OCI-LY1 (cell line): ENCODE measurements around the gene LAMC1.

ENCODE experiments used
- H2AFZ ChIP-seq: fragments of 200-600 bp; sonication (generic), shearing (Covaris generic); 2 replicates; pipeline ENCODE4 v1.6.0; 2014; ENCODE audit warnings: antibody characterized with exemption, mild to moderate bottlenecking, low read length
- H3F3A ChIP-seq: fragments of 200-600 bp; sonication (generic), shearing (Covaris generic); 2 replicates; pipeline ENCODE4 v1.6.0; 2014; ENCODE audit warnings: mild to moderate bottlenecking, antibody characterized with exemption, low read length, moderate library complexity; ENCODE audit not compliant: insufficient read depth
- H3K27ac ChIP-seq: fragments of 200-600 bp; sonication (generic); 2 replicates; pipeline ENCODE4 v1.5.1; 2014; ENCODE audit warnings: low read length, mixed run types, mild to moderate bottlenecking, low read depth; ENCODE audit not compliant: poor library complexity, severe bottlenecking
- H3K27me3 ChIP-seq: fragments of 200-600 bp; sonication (generic); 2 replicates; pipeline ENCODE4 v1.6.0; 2014; ENCODE audit warnings: antibody characterized with exemption, mild to moderate bottlenecking, low read length, moderate library complexity; ENCODE audit not compliant: insufficient read depth
- H3K36me3 ChIP-seq: fragments of 200-600 bp; sonication (generic); 2 replicates; pipeline ENCODE4 v1.6.1; 2014; ENCODE audit warnings: mild to moderate bottlenecking, antibody characterized with exemption, low read length, moderate library complexity, mixed read lengths; ENCODE audit not compliant: insufficient read depth
- H3K4me1 ChIP-seq: fragments of 200-600 bp; sonication (generic); 2 replicates; pipeline ENCODE4 v1.5.1; 2014; ENCODE audit warnings: mild to moderate bottlenecking, low read length, moderate library complexity; ENCODE audit not compliant: insufficient read depth, severe bottlenecking
- H3K4me2 ChIP-seq: fragments of 200-600 bp; sonication (generic), shearing (Covaris generic); 2 replicates; pipeline ENCODE4 v1.6.1; 2014; ENCODE audit warnings: low read length
- H3K4me3 ChIP-seq: fragments of 200-600 bp; sonication (generic); 2 replicates; pipeline ENCODE4 v1.5.1; 2014; ENCODE audit warnings: low read length, low read depth, mild to moderate bottlenecking, mixed read lengths; ENCODE audit not compliant: poor library complexity, severe bottlenecking
- H3K79me2 ChIP-seq: fragments of 200-600 bp; shearing (Covaris generic); 2 replicates; pipeline ENCODE4 v1.6.1; 2016; ENCODE audit warnings: mixed run types, low read length, mixed read lengths; ENCODE audit not compliant: insufficient read depth
- H3K9ac ChIP-seq: fragments of 200-600 bp; sonication (generic), shearing (Covaris generic); 2 replicates; pipeline ENCODE4 v1.6.1; 2014; ENCODE audit warnings: mild to moderate bottlenecking, low read length, mixed read lengths
- H3K9me2 ChIP-seq: fragments of 200-600 bp; sonication (generic), shearing (Covaris generic); 2 replicates; pipeline ENCODE4 v1.6.1; 2014; ENCODE audit warnings: low read depth, mild to moderate bottlenecking, low read length, mixed read lengths
- H3K9me3 ChIP-seq: fragments of 200-600 bp; shearing (Covaris generic); 2 replicates; pipeline ENCODE4 v1.6.1; 2014; ENCODE audit warnings: low read length, mixed read lengths
- H4K20me1 ChIP-seq: fragments of 200-600 bp; sonication (generic), shearing (Covaris generic); 2 replicates; pipeline ENCODE4 v1.6.0; 2016; ENCODE audit warnings: mild to moderate bottlenecking, low read length; ENCODE audit not compliant: insufficient read depth
- EZH2 ChIP-seq: fragments of 200-600 bp; sonication (generic), shearing (Covaris generic); IDR thresholded peaks from 2 replicates; pipeline ENCODE4 v1.8.0; 2017; ENCODE audit warnings: borderline replicate concordance, mixed run types, mild to moderate bottlenecking, antibody characterized with exemption, low read length, moderate library complexity, mixed read lengths
- TF ChIP-seq, protein P1 (sequence below): fragments of 200-600 bp; sonication (generic), shearing (Covaris generic); IDR thresholded peaks from 2 replicates; pipeline ENCODE4 v1.5.1; 2017; ENCODE audit warnings: mild to moderate bottlenecking, antibody characterized with exemption, low read length, moderate library complexity, mixed read lengths

Gene LAMC1

DNA sequence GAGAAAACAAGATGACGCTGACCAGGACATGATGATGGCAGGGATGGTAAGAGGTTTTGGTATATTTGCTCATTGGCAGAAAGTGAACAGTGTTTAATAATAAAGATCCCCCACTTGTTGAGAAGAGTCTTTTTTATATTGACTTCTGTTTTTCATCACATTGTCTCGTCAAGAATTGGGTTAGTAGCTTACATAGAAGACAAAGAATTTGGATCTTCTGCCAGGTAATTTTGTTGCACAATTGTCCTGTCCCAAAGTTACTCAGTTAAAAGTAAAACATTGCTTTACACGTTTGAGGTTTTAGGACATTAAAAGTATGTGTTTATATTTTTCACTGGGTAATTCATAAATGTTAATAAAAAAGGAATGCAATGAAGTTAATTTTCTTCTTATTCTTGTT, 114.6 kb downstream of the LAMC1 start:
- Histone ChIP-seq H3K27me3 (no peaks in the 10 kb centered on the region), H3K4me1 (peaks cover 12% of the 10 kb centered on the region), H3K36me3 (peaks cover 86% of the 10 kb centered on the region), H3K27ac (no peak overlapping the region), H3K9ac (no peak overlapping the region), H3F3A (no peaks in the 10 kb centered on the region), H3K79me2 (no peaks in the 10 kb centered on the region), H2AFZ (no peak overlapping the region), H3K9me2 (no peaks in the 10 kb centered on the region), H3K9me3 (no peaks in the 10 kb centered on the region), H3K4me2 (no peak overlapping the region), H3K4me3 (no peak overlapping the region), H4K20me1 (no peaks in the 10 kb centered on the region)
- no peak for TF ChIP-seq EZH2

DNA sequence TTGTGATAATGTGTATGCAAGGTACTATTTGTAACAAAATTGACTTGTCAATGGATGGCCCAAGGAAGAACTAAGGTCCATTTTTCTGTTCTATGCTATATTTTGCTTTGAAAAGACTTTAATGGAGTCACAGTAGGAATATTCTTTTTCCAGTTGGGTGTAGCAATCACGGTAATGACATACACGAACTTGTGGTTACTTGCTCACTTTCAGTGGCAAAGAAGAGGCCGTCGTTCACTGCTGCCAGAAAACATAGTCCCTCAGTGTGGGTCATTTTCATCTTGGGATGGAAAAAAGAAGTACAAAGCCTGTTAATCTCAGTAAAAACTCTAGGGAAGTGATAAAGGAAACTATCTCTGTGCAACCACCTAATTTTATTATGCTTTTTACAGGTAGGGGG, 115.1 kb downstream of the LAMC1 start:
- Histone ChIP-seq H2AFZ (no peak overlapping the region), H4K20me1 (no peaks in the 10 kb centered on the region), H3K27ac (no peak overlapping the region), H3K9me2 (no peaks in the 10 kb centered on the region), H3K4me2 (no peak overlapping the region), H3K36me3 (peaks cover 86% of the 10 kb centered on the region), H3K27me3 (no peaks in the 10 kb centered on the region), H3F3A (no peaks in the 10 kb centered on the region), H3K9me3 (no peaks in the 10 kb centered on the region), H3K9ac (no peak overlapping the region), H3K79me2 (no peaks in the 10 kb centered on the region), H3K4me1 (peaks cover 12% of the 10 kb centered on the region), H3K4me3 (no peak overlapping the region)
- TF ChIP-seq EZH2 = no peak
- TF ChIP-seq, protein P1, sequence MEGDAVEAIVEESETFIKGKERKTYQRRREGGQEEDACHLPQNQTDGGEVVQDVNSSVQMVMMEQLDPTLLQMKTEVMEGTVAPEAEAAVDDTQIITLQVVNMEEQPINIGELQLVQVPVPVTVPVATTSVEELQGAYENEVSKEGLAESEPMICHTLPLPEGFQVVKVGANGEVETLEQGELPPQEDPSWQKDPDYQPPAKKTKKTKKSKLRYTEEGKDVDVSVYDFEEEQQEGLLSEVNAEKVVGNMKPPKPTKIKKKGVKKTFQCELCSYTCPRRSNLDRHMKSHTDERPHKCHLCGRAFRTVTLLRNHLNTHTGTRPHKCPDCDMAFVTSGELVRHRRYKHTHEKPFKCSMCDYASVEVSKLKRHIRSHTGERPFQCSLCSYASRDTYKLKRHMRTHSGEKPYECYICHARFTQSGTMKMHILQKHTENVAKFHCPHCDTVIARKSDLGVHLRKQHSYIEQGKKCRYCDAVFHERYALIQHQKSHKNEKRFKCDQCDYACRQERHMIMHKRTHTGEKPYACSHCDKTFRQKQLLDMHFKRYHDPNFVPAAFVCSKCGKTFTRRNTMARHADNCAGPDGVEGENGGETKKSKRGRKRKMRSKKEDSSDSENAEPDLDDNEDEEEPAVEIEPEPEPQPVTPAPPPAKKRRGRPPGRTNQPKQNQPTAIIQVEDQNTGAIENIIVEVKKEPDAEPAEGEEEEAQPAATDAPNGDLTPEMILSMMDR = no peak

DNA sequence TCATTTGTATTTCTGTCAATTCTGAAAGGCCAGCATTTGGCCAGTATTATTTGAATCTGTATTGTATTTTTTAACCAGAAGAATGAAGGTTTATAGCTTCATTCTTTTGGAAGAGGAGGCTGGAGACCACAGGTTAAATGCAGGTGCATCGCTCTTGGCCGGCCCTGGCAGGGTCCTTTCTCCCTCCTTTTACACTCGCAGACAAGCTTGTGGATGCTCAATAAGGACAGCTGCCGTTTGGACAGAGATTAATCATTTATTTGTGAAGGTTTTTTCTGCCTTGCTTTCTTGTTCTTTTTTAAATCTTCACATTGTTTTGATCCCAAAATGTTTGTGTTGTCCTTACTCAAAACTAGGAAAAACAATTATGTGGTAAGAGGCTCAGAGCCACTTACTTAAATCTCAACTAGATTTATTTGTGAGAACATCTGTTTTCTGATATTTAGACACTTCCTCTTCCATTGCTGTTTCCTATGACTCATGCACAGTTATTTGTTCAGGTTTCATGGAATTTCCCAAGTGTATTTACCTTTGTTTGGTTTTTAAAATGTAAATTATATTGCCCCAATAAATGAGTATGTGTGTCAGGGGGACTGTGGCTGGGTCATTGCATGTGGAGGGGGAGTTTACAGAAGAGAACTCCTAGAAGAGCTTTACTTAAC, 116.2 kb downstream of the LAMC1 start:
- Histone ChIP-seq H3K9me3 (no peaks in the 10 kb centered on the region), H3K4me3 (no peak overlapping the region), H3K36me3 (peaks cover 85% of the 10 kb centered on the region), H2AFZ (no peak overlapping the region), H3K9me2 (no peaks in the 10 kb centered on the region), H4K20me1 (no peaks in the 10 kb centered on the region), H3K4me2 (no peak overlapping the region), H3K27me3 (no peaks in the 10 kb centered on the region), H3K4me1 (peaks cover 12% of the 10 kb centered on the region), H3K9ac (no peak overlapping the region), H3F3A (no peaks in the 10 kb centered on the region), H3K79me2 (no peaks in the 10 kb centered on the region), H3K27ac (no peak overlapping the region)
- TF ChIP-seq, protein P1 = no peak
- no peak for TF ChIP-seq EZH2

DNA sequence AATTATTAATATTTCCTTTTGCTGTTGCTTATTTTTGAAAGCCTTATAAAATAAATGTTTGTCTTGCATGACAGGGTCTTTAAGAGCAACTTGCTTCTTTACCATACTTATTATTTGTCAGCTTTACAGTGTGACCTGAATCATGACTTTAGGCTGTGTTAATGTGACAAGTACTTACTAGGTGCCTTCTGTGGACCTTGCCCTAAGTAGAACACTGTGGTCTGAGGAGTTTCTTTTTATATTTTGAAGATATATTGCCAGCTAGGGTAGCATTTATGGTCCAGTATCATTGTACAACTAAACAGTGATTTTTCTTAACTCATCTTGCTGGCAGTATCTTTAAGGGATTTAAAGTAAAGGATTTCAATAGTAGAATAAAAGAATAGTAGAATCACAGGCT, 117.4 kb downstream of the LAMC1 start:
- Histone ChIP-seq H4K20me1 (no peaks in the 10 kb centered on the region), H3K27me3 (no peaks in the 10 kb centered on the region), H3K79me2 (no peaks in the 10 kb centered on the region), H3K4me2 (no peak overlapping the region), H3K9ac (no peak overlapping the region), H3K27ac (no peak overlapping the region), H3K9me3 (no peaks in the 10 kb centered on the region), H3K4me1 (peaks cover 12% of the 10 kb centered on the region), H3K9me2 (no peaks in the 10 kb centered on the region), H2AFZ (no peak overlapping the region), H3K4me3 (no peak overlapping the region), H3K36me3 (peaks cover 77% of the 10 kb centered on the region), H3F3A (no peaks in the 10 kb centered on the region)
- TF ChIP-seq EZH2 = no peak
- TF ChIP-seq, protein P1 = no peak
